ENCODE measurements around the gene STX1A.

Gene STX1A

GRCh38 chr7:73703757-73704639 lies 15.5 kb downstream of the STX1A start:
- TF ChIP-seq TAF1 (IDR thresholded peaks at IDR 0.05; ENCODE audit: borderline replicate concordance, low read depth, low read length) = no peak
- TF ChIP-seq POLR2AphosphoS5 (IDR thresholded peaks at IDR 0.05; ENCODE audit: low read depth, low read length) = no peak
- TF ChIP-seq POLR2A (IDR thresholded peaks at IDR 0.05; ENCODE audit: low read depth, low read length) = no peak
- DNase-seq (ENCODE audit: insufficient read length) (no peak), FAIRE-seq (no peak)

- DNase-seq (ENCODE audit: insufficient read length) (no peak), FAIRE-seq (no peak)
- TF ChIP-seq POLR2AphosphoS5 (IDR thresholded peaks at IDR 0.05; ENCODE audit: low read depth, low read length) (no peak), TAF1 (IDR thresholded peaks at IDR 0.05; ENCODE audit: borderline replicate concordance, low read depth, low read length) (no peak), POLR2A (IDR thresholded peaks at IDR 0.05; ENCODE audit: low read depth, low read length) (no peak)
These were observed 16.2 kb downstream of the STX1A start for GRCh38 chr7:73703225-73703624.

GRCh38 chr7:73702665-73703064 lies 16.8 kb downstream of the STX1A start:
- DNase-seq (ENCODE audit: insufficient read length) = no peak
- TF ChIP-seq POLR2A (IDR thresholded peaks at IDR 0.05; ENCODE audit: low read depth, low read length) (no peak), POLR2AphosphoS5 (IDR thresholded peaks at IDR 0.05; ENCODE audit: low read depth, low read length) (no peak), TAF1 (IDR thresholded peaks at IDR 0.05; ENCODE audit: borderline replicate concordance, low read depth, low read length) (no peak)
- no peak for FAIRE-seq

- FAIRE-seq (no peak), DNase-seq (ENCODE audit: insufficient read length) (no peak)
- no peak for TF ChIP-seq POLR2A (IDR thresholded peaks at IDR 0.05; ENCODE audit: low read depth, low read length)
- TF ChIP-seq TAF1 (IDR thresholded peaks at IDR 0.05; ENCODE audit: borderline replicate concordance, low read depth, low read length) = no peak
- no peak for TF ChIP-seq POLR2AphosphoS5 (IDR thresholded peaks at IDR 0.05; ENCODE audit: low read depth, low read length)
These were observed 17.2 kb downstream of the STX1A start for GRCh38 chr7:73702226-73702625.

- no peak for DNase-seq (ENCODE audit: insufficient read length)
- FAIRE-seq = no peak
- TF ChIP-seq POLR2AphosphoS5 (IDR thresholded peaks at IDR 0.05; ENCODE audit: low read depth, low read length) (no peak), POLR2A (IDR thresholded peaks at IDR 0.05; ENCODE audit: low read depth, low read length) (0 out of 2 replicates have a peak, but pooled peaks have one; percentile 14)
These were observed 18.0 kb downstream of the STX1A start for GRCh38 chr7:73701357-73701995.

GRCh38 chr7:73700581-73701134 lies 18.8 kb downstream of the STX1A start:
- no peak for FAIRE-seq
- DNase-seq (ENCODE audit: insufficient read length) = no peak
- TF ChIP-seq POLR2A (IDR thresholded peaks at IDR 0.05; ENCODE audit: low read depth, low read length) (no peak), POLR2AphosphoS5 (IDR thresholded peaks at IDR 0.05; ENCODE audit: low read depth, low read length) (no peak), TAF1 (IDR thresholded peaks at IDR 0.05; ENCODE audit: borderline replicate concordance, low read depth, low read length) (no peak)

GRCh38 chr7:73700069-73700423 lies 19.4 kb downstream of the STX1A start:
- DNase-seq (ENCODE audit: insufficient read length) (no peak), FAIRE-seq (no peak)
- TF ChIP-seq POLR2AphosphoS5 (IDR thresholded peaks at IDR 0.05; ENCODE audit: low read depth, low read length) (peak; percentile 60; the same call in 1 of the 2 replicates), POLR2A (IDR thresholded peaks at IDR 0.05; ENCODE audit: low read depth, low read length) (no peak)

- DNase-seq (ENCODE audit: insufficient read length) (no peak), FAIRE-seq (no peak)
- TF ChIP-seq POLR2AphosphoS5 (IDR thresholded peaks at IDR 0.05; ENCODE audit: low read depth, low read length) = 0 out of 2 replicates have a peak, but pooled peaks have one; percentile 4
- TF ChIP-seq TAF1 (IDR thresholded peaks at IDR 0.05; ENCODE audit: borderline replicate concordance, low read depth, low read length) = no peak
- 0 out of 2 replicates have a peak, but pooled peaks have one; percentile 10 for TF ChIP-seq POLR2A (IDR thresholded peaks at IDR 0.05; ENCODE audit: low read depth, low read length)
These were observed 19.9 kb downstream of the STX1A start for GRCh38 chr7:73699370-73700068.

GRCh38 chr7:73698410-73698809 lies 21.1 kb downstream of the STX1A start:
- DNase-seq (ENCODE audit: insufficient read length) = no peak
- TF ChIP-seq TAF1 (IDR thresholded peaks at IDR 0.05; ENCODE audit: borderline replicate concordance, low read depth, low read length) (no peak), POLR2AphosphoS5 (IDR thresholded peaks at IDR 0.05; ENCODE audit: low read depth, low read length) (0 out of 2 replicates have a peak, but pooled peaks have one; percentile 20), POLR2A (IDR thresholded peaks at IDR 0.05; ENCODE audit: low read depth, low read length) (no peak)
- no peak for FAIRE-seq

GRCh38 chr7:73696372-73696771 lies 23.1 kb downstream of the STX1A start:
- no peak for FAIRE-seq
- TF ChIP-seq POLR2AphosphoS5 (IDR thresholded peaks at IDR 0.05; ENCODE audit: low read depth, low read length) = no peak
- TF ChIP-seq TAF1 (IDR thresholded peaks at IDR 0.05; ENCODE audit: borderline replicate concordance, low read depth, low read length) = no peak
- no peak for TF ChIP-seq POLR2A (IDR thresholded peaks at IDR 0.05; ENCODE audit: low read depth, low read length)
- DNase-seq (ENCODE audit: insufficient read length) = no peak

- TF ChIP-seq POLR2A (IDR thresholded peaks at IDR 0.05; ENCODE audit: low read depth, low read length) = no peak
- TF ChIP-seq POLR2AphosphoS5 (IDR thresholded peaks at IDR 0.05; ENCODE audit: low read depth, low read length) = no peak
- TF ChIP-seq TAF1 (IDR thresholded peaks at IDR 0.05; ENCODE audit: borderline replicate concordance, low read depth, low read length) = no peak
- DNase-seq (ENCODE audit: insufficient read length) (no peak), FAIRE-seq (no peak)
These were observed 28.8 kb downstream of the STX1A start for GRCh38 chr7:73690646-73691045.
